HG03066 (cell line): Measurements from ENCODE around the gene GEMIN2.
"Not testable (repeated sequence)": the region's sequence is repeated elsewhere in the genome, so short reads cannot be mapped to it uniquely, and the experiment has no call there.

Experiments
- ATAC-seq: cut with Tn5 transposase; IDR thresholded peaks from one replicate; pipeline ENCODE4 v1.9.1; 2021; ENCODE audit warnings: low read depth; ENCODE audit not compliant: unreplicated experiment

The GEMIN2 gene

GRCh38 chr14:39109893-39110715 is 4.0 kb upstream of the GEMIN2 start:
- no peak for ATAC-seq

GRCh38 chr14:39113685-39114072 is 444 bp upstream of the GEMIN2 start:
- ATAC-seq: no peak

- ATAC-seq: no peak
These were observed 8.4 kb downstream of the GEMIN2 start for GRCh38 chr14:39122330-39123138.

GRCh38 chr14:39137835-39138234 is 23.7 kb downstream of the GEMIN2 start:
- not testable (repeated sequence) for ATAC-seq

- no peak for ATAC-seq
These were observed 24.3 kb downstream of the GEMIN2 start for GRCh38 chr14:39138440-39138839.

- no peak for ATAC-seq
These were observed 26.0 kb downstream of the GEMIN2 start for GRCh38 chr14:39140170-39140569.

- not testable (repeated sequence) for ATAC-seq
These were observed 27.5 kb downstream of the GEMIN2 start for GRCh38 chr14:39141623-39142022.

- not testable (repeated sequence) for ATAC-seq
These were observed 29.1 kb downstream of the GEMIN2 start for GRCh38 chr14:39143226-39143625.

GRCh38 chr14:39145266-39145966 is 31.3 kb downstream of the GEMIN2 start:
- ATAC-seq: no peak

- ATAC-seq: no peak
These were observed 40.6 kb downstream of the GEMIN2 start for GRCh38 chr14:39154594-39155189.

- no peak for ATAC-seq
These were observed 43.4 kb downstream of the GEMIN2 start for GRCh38 chr14:39157491-39157890.

- no peak for ATAC-seq
These were observed 44.2 kb downstream of the GEMIN2 start for GRCh38 chr14:39158222-39158858.

GRCh38 chr14:39160494-39160893 is 46.4 kb downstream of the GEMIN2 start:
- ATAC-seq: no peak

- ATAC-seq: not testable (repeated sequence)
These were observed 53.7 kb downstream of the GEMIN2 start for GRCh38 chr14:39167797-39168320.

- ATAC-seq: no peak
These were observed 54.5 kb downstream of the GEMIN2 start for GRCh38 chr14:39168591-39168990.

- ATAC-seq: peak; percentile 3
These were observed 55.4 kb downstream of the GEMIN2 start for GRCh38 chr14:39169541-39169900.

- no peak for ATAC-seq
These were observed 59.1 kb downstream of the GEMIN2 start for GRCh38 chr14:39173198-39173597.

- ATAC-seq: peak; percentile 90
These were observed 60.7 kb downstream of the GEMIN2 start, which contains the start of gene PNN for GRCh38 chr14:39174560-39175444. TSS of gene PNN (plus strand) at chr14:39175254. CDS start at chr14:39175280, 26 bp downstream.
